K562 (cell line): ENCODE data around the gene CSTA. TPM values are rescaled to one million over a fixed set of nuclear protein-coding genes. Genes with fewer than 3 reads are reported as not detected.

Experiments used
- C11orf30 ChIP-seq: fragments of 450-650 bp; IDR thresholded peaks from 2 replicates; pipeline ENCODE4 v1.6.1; 2016; ENCODE audit warnings: low read depth, mild to moderate bottlenecking
- CC2D1A ChIP-seq: fragments of 450-650 bp; IDR thresholded peaks from 2 replicates; pipeline ENCODE4 v1.6.1; 2017; ENCODE audit warnings: mild to moderate bottlenecking
- POLR2A ChIP-seq: fragments of 450-650 bp; conservative IDR thresholded peaks from 2 replicates; pipeline ENCODE4 v1.6.1; 2016
- RFX1 ChIP-seq: fragments of 450-650 bp; IDR thresholded peaks from 2 replicates; pipeline ENCODE4 v1.6.1; 2016; ENCODE audit warnings: mild to moderate bottlenecking, moderate library complexity
- SIN3B ChIP-seq: fragments of 450-650 bp; IDR thresholded peaks from 2 replicates; pipeline ENCODE4 v1.6.1; 2017; ENCODE audit warnings: low read depth, mild to moderate bottlenecking, moderate library complexity
- SP1 ChIP-seq: sonication (generic); formaldehyde crosslinking; IDR thresholded peaks from 2 replicates; pipeline ENCODE4 v1.8.1; 2022; ENCODE audit warnings: mild to moderate bottlenecking, missing genetic modification reagents
- SREBF2 ChIP-seq: sonication (generic); formaldehyde crosslinking; IDR thresholded peaks from 2 replicates; pipeline ENCODE4 v1.4.0; 2020; ENCODE audit warnings: mild to moderate bottlenecking, missing genetic modification reagents
- polyA plus RNA-seq, 8 experiments: library from polyadenylated mRNA; depleted of rRNA in 4 of 8; stranded (reverse) in 5 of 8; unstranded in 3 of 8; fragments of >200 nt; fragmentation: Nextera tagmentation in 2 of 8; fragmentation: Illumina TruSeq in 1 of 8; extraction: Ambion mirVana in 2 of 8; extraction: Trizol in 1 of 8; gene quantifications; 2 replicates each; pipeline versions ENCODE4 v1.2.1 to v1.2.3, GENCODE V29; 2011 to 2014; ENCODE audit warnings: inconsistent platforms in 1 of 8, missing spikeins in 1 of 8
- total RNA-seq, 7 experiments: library from RNA; depleted of rRNA in 6 of 7; stranded (reverse); fragments of >200 nt in 6 of 7; fragmentation: Illumina TruSeq in 2 of 7; extraction: Trizol in 2 of 7; gene quantifications; 2 replicates each; pipeline versions ENCODE4 v1.2.1 to v1.2.3, GENCODE V29; 2011 to 2021; ENCODE audit warnings: low replicate concordance in 1 of 7
- TF ChIP-seq, protein P1 (sequence below): fragments of 450-650 bp; IDR thresholded peaks from 2 replicates; pipeline ENCODE4 v1.6.1; 2014; ENCODE audit warnings: low read depth, mild to moderate bottlenecking, moderate library complexity, borderline replicate concordance
- TF ChIP-seq, protein P2 (sequence below), 2 experiments: fragments of 250-450 bp in 1 of 2; fragments of 450-650 bp in 1 of 2; sonication (Bioruptor Pico) in 1 of 2; IDR thresholded peaks; 2 replicates each; pipeline versions ENCODE4 v1.6.1 to v1.8.0; 2016 to 2021; ENCODE audit warnings: mild to moderate bottlenecking in 2 of 2, moderate library complexity in 2 of 2, missing compliant biosample characterization in 1 of 2, missing genetic modification characterization in 1 of 2
- TF ChIP-seq, protein P3 (sequence below): fragments of 450-650 bp; formaldehyde crosslinking; IDR thresholded peaks from 2 replicates; pipeline ENCODE4 v1.4.0; 2020; ENCODE audit warnings: mild to moderate bottlenecking, moderate library complexity

The CSTA gene
- total and polyA plus RNA-seq, 9 of the 15 experiments (the other 6 are each of a cell fraction or from before 2014, with no cell fraction given): 0.11 to 3.1 (median 1.1) TPM

DNA sequence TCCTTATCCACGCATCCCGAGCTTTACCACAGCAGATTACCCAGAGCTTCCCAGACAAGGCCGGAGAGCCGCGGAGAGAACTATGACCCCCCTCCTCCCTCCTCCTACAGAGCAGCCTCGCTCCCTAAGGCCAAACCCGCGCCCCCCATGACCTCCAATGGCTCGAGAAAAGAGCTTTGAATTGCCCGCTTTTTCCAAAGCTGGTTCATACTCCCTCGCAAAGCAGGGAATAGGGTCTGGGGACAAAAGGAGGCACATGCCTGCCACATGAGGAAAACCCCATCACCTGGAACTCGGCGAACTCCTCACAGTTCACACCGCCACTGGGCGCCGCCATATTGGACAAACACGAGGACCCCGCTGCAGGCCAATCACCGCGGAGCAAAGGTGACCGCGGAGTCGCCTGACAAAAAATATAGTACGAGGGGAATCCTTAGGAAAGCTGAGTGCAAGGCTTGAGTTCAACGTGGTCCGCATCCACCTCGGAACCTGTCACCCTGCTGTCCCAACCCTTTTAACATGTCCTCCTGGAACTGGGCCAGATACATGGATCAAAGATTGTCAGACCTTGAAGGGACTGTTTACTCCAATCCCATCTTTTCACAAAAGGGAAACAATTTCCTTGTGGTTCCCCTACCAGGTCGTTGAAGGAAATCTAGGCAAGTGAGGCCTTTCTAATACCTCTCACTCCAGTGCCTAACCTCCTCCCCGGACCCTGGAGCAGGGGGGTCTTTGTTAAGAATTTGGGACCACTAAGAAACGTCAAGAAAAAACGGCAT lies 58.0 kb downstream of the CSTA start, which contains the start of gene MIX23 (continued):
- TF ChIP-seq, protein P1, sequence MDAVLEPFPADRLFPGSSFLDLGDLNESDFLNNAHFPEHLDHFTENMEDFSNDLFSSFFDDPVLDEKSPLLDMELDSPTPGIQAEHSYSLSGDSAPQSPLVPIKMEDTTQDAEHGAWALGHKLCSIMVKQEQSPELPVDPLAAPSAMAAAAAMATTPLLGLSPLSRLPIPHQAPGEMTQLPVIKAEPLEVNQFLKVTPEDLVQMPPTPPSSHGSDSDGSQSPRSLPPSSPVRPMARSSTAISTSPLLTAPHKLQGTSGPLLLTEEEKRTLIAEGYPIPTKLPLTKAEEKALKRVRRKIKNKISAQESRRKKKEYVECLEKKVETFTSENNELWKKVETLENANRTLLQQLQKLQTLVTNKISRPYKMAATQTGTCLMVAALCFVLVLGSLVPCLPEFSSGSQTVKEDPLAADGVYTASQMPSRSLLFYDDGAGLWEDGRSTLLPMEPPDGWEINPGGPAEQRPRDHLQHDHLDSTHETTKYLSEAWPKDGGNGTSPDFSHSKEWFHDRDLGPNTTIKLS: peak; percentile 16; the same call in 1 of the 2 replicates
- TF ChIP-seq POLR2A: peak; percentile 80
- TF ChIP-seq CC2D1A: peak; percentile 97
- no peak for TF ChIP-seq RFX1
- TF ChIP-seq SP1 (CRISPR knock-in tag): 0 out of 2 replicates have a peak, but pooled peaks have one; percentile 30
- TF ChIP-seq C11orf30: peak; percentile 98
- no peak for TF ChIP-seq SREBF2 (CRISPR knock-in tag)
- peak; percentile 98 for TF ChIP-seq SIN3B
- TF ChIP-seq, protein P2, sequence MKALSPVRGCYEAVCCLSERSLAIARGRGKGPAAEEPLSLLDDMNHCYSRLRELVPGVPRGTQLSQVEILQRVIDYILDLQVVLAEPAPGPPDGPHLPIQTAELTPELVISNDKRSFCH (CRISPR knock-in tag; IDR thresholded peaks at IDR 0.05): no peak
- TF ChIP-seq, protein P2 (tag; IDR thresholded peaks at IDR 0.05): no peak
- TF ChIP-seq, protein P3, sequence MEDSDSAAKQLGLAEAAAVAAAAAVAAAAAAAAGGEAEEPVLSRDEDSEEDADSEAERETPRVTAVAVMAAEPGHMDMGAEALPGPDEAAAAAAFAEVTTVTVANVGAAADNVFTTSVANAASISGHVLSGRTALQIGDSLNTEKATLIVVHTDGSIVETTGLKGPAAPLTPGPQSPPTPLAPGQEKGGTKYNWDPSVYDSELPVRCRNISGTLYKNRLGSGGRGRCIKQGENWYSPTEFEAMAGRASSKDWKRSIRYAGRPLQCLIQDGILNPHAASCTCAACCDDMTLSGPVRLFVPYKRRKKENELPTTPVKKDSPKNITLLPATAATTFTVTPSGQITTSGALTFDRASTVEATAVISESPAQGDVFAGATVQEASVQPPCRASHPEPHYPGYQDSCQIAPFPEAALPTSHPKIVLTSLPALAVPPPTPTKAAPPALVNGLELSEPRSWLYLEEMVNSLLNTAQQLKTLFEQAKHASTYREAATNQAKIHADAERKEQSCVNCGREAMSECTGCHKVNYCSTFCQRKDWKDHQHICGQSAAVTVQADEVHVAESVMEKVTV: no peak
